ENCODE data around the gene LRRC27. TPM values are rescaled to one million over a fixed set of nuclear protein-coding genes. Genes with fewer than 3 reads are reported as not detected.

The LRRC27 gene
- total RNA-seq, 1 experiment from 2014 or later: 3.8 TPM

DNA sequence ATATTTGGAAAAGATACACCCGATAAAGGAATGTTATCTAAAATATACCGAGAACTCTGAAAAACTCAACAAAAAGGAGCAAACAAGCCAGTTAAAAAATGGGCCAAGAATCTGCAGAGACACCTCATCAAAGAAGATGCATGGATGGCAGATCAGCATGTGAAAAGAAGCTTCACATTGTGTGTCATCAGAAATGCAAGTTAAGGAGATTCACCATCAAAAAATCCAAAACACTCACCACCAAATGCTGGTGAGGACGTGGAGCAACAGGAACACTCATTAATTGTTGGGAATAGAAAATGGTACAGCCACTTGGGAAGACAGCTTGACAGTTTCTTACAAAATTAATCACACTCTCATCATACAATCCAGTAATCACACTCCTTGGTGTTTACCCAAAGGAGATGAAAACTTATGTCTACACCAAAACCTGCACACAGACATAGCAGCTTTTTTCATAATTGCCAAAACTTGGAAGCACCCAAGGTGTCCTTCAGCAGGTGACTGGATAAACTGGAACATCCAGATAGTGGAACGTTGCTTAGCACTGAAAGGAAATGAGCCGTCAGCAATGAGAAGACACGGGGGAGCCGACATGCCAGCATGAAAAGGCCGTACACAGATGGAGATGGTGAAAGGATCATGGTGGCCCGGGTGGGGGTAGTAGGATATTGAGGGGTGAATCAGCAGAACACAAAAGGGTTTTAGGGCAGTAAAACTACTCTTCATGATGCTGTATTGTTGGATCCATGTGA is 37.1 kb downstream of the LRRC27 start:
- H3K36me3 ChIP-seq: no peaks in the 10 kb centered on the region
- H3K9me3 ChIP-seq (replicated peaks): no peaks in the 10 kb centered on the region
- no peaks in the 10 kb centered on the region; the same call in 1 of the 2 replicates for H3K27me3 ChIP-seq (replicated peaks)
- no peak for DNase-seq (ENCODE audit: low read depth in 1 of 2, low spot score in 2 of 2)
- H3K27ac ChIP-seq: no peak overlapping the region
- H3K4me1 ChIP-seq (replicated peaks): no peaks in the 10 kb centered on the region
- H3K4me3 ChIP-seq: no peak overlapping the region

DNA sequence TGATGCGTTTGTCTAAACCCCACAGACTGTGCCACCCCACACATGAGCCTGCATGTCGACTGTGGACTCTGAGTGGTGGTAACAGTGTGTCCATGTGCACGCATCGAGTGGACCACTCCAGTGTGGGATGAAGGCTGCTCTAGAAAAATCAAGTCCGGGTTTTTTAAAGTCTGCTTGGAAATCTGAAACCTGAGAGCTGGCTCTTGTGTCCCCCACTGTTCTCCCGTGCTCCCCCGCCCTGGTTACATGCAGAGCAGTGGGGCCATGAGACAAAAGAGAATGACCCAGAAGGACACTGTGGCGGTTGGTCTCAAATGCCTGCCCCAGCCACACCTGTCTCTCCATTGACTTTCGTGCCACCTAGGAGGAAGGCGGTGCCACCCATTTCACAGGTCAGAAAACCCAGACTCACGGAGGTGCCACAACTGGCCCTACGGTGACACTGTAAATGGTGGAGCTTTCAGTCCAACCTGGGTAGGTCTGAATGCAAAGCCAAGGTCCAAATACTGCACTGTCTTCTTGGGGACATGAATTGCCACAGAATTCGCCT is 37.7 kb downstream of the LRRC27 start:
- Histone ChIP-seq H3K9me3 (replicated peaks) (no peaks in the 10 kb centered on the region), H3K27ac (no peak overlapping the region), H3K27me3 (replicated peaks) (no peaks in the 10 kb centered on the region; the same call in 1 of the 2 replicates), H3K4me1 (replicated peaks) (no peaks in the 10 kb centered on the region), H3K36me3 (no peaks in the 10 kb centered on the region), H3K4me3 (no peak overlapping the region)
- no peak for DNase-seq (ENCODE audit: low read depth in 1 of 2, low spot score in 2 of 2)

DNA sequence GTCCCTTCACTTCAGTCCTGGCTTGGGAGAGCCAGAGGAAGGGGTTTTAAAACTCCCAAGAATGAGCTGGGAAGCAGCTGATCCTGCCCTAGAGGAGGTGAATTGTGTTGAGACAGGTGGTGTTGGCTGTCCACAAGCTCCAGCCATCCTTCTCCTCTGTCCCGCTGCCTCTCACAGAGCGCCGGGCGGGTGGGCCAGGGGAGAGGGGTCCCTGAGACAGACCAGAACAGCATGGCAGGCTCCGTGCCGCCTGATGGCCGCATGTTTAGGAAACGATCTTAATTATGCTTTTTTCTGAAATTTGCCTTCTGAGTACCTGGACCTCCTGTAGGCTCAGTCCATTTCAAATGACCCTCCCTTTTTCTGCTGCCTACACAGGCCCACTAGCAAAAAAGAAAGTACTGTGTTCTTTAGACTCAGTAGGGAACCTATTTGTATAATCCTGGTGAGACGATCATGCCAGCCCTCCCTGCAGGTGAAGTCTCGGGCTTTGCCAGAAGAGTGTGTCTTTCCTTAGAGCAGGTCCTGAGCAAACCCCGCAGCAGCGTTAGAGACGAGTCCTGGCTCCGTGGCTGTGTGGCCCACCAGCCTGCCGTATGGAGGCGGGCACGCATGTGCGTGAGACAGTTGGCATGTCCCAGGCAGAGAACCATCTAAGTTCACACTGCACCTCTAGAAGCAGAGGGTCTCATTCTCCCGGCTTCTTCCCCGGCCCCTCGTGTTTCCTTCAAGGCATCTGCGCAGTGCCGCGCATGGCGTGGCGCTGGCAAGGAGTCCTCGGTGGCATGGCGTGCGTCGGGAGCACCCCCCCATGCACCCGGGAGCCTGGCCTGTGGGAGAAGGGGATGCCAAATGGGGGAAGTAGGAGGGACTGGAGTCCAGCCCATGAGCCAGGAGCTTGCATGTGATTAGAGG is 38.7 kb downstream of the LRRC27 start:
- Histone ChIP-seq H3K27ac (no peak overlapping the region), H3K36me3 (no peaks in the 10 kb centered on the region), H3K4me3 (no peak overlapping the region), H3K9me3 (replicated peaks) (no peaks in the 10 kb centered on the region), H3K27me3 (replicated peaks) (no peaks in the 10 kb centered on the region; the same call in 1 of the 2 replicates), H3K4me1 (replicated peaks) (no peaks in the 10 kb centered on the region)
- DNase-seq (ENCODE audit: low read depth in 1 of 2, low spot score in 2 of 2): no peak

DNA sequence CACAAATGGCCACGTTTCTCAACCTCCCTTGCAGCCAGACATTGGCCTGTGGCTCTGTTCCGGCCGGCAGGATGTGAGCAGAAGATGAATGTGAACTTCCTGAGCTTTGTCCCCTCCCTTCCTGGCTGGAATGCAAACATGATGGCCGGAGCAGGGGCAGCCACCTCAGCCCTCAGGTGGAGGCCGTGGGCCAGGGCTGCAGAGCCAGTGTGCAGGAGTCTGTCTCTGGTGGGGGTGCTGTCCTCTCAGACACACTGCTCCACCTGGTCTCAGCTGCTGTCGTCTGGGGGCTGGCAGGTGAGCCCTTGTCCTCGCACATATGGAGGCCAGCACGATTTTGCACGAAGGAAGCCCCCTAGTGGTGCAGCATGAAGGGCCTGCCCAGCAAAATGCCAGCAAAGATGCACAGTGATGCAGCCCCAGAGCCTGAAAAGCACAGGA is 39.7 kb downstream of the LRRC27 start:
- H3K27ac ChIP-seq: no peak overlapping the region
- peak in 1 of 2 experiments; percentile 26 for DNase-seq (ENCODE audit: low read depth in 1 of 2, low spot score in 2 of 2)
- no peak overlapping the region for H3K4me3 ChIP-seq
- no peaks in the 10 kb centered on the region for H3K36me3 ChIP-seq
- no peaks in the 10 kb centered on the region for H3K9me3 ChIP-seq (replicated peaks)
- H3K27me3 ChIP-seq (replicated peaks): no peaks in the 10 kb centered on the region; the same call in 1 of the 2 replicates
- no peaks in the 10 kb centered on the region for H3K4me1 ChIP-seq (replicated peaks)

DNA sequence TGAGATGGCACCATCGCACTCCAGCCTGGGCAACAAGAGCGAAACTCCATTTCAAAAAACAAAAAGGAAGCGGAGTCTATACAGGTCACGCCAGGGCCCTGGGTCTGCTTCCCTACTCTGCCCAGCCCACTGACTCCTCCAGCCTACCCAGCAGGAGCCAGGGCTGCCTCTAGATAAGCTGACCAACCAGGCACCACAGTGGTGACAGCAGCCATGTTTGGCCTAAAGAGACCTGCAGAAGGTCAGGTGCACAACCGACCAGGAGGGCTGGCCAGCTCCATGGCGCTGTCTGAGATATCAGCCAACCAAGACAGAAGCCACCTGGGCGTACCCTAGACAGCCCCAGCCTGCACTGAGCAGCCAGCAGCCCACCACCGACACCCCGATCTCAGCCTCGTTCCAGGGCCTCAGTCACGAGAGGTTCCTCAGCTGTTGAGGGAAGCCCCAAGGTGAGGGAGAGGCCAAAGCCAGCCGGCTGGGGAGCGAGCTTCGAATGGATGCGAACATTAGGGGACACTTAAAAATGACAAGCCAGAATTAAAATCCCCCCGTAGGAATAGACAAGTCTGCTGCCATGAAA is 40.6 kb downstream of the LRRC27 start:
- Histone ChIP-seq H3K27me3 (replicated peaks) (no peaks in the 10 kb centered on the region; the same call in 1 of the 2 replicates), H3K27ac (no peak overlapping the region), H3K4me3 (no peak overlapping the region)

DNA sequence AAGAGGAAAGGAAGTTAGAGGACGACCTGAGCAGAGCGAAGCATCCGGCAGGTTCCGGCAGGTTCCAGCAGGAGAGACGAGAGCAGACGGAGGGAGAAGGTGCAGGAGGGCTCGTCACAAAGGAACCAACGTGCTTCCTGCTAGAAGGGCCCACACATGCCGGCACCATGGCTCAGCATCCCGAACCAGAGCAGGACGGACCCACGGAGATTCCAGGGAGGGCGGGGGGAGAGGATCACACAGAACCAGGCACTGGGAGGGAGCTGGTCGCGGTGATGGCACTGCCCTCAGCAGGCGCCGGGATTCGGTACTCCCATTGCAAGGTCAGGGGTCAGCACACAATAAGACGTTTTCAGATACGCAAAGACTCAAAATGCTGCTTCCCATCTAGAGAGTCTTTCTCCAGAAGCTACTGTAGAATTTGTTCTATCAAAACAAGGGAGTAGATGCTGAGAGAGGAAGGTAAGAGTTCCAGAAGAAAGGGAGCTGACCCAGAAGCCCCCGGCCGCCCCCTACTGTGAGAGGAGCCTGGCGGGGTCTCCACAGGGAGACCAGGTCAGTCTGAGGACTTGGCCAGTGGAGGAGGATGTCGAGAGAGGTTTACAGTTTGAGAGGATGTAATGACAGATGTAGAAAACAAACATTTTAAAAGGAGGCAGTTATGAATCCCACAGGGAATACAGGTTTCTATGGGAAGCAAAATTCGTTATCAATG is 41.4 kb downstream of the LRRC27 start:
- Histone ChIP-seq H3K27ac (no peak overlapping the region), H3K36me3 (no peaks in the 10 kb centered on the region), H3K4me3 (no peak overlapping the region), H3K4me1 (replicated peaks) (no peaks in the 10 kb centered on the region), H3K27me3 (replicated peaks) (no peaks in the 10 kb centered on the region), H3K9me3 (replicated peaks) (no peaks in the 10 kb centered on the region)
- no peak for DNase-seq (ENCODE audit: low read depth in 1 of 2, low spot score in 2 of 2)

More for the DNA sequence above, 40.6 kb downstream of the LRRC27 start:
- Histone ChIP-seq H3K9me3 (replicated peaks) (no peaks in the 10 kb centered on the region), H3K36me3 (no peaks in the 10 kb centered on the region), H3K4me1 (replicated peaks) (no peaks in the 10 kb centered on the region)
- DNase-seq (ENCODE audit: low read depth in 1 of 2, low spot score in 2 of 2): no peak

DNA sequence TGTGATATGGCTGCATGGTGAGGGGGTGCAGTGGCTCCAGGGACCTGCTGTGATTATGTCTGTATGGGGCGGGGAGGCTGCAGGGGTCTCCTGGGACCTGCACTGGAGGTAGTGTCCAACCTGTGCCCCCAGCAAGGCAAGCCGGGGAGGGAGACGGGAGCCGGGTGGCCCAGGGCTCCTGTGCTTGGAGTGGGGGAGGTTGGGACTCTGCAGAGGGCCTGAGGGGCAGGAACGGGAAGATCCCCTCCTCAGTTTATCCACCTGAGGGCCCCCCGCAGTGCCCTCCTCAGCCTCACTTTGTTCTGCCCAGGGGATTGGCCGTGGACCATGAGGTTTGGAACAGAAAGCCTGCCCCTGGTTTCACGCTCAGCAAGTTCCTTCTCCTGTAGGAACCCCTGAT is 42.2 kb downstream of the LRRC27 start:
- no peaks in the 10 kb centered on the region for H3K36me3 ChIP-seq
- H3K27ac ChIP-seq: no peak overlapping the region
- H3K4me1 ChIP-seq (replicated peaks): no peaks in the 10 kb centered on the region
- DNase-seq (ENCODE audit: low read depth in 1 of 2, low spot score in 2 of 2): no peak
- H3K27me3 ChIP-seq (replicated peaks): no peaks in the 10 kb centered on the region
- H3K4me3 ChIP-seq: no peak overlapping the region
- H3K9me3 ChIP-seq (replicated peaks): no peaks in the 10 kb centered on the region

DNA sequence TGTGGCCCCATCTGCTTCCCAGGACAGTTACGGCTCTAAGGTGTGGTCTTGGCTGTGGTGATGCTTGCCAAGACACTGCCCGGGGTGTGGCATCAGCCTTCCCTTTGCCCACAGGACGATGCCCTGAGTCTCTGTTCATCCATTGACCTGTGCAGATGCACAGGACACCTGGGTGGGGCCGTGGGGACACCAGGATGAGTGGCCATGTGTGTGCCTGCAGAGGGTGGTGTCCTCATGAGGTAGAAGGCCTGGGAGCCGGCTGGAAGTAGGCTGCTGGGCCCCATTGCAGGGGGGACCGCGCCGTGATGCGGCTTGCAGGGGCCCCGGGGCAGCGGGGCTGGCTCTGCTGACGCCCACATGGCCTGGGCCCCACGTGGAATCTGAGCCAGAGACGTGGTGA is 42.6 kb downstream of the LRRC27 start:
- H3K36me3 ChIP-seq: no peaks in the 10 kb centered on the region
- no peaks in the 10 kb centered on the region for H3K27me3 ChIP-seq (replicated peaks)
- H3K4me3 ChIP-seq: no peak overlapping the region
- H3K4me1 ChIP-seq (replicated peaks): no peaks in the 10 kb centered on the region
- no peak overlapping the region for H3K27ac ChIP-seq
- DNase-seq (ENCODE audit: low read depth in 1 of 2, low spot score in 2 of 2): no peak
- H3K9me3 ChIP-seq (replicated peaks): no peaks in the 10 kb centered on the region

DNA sequence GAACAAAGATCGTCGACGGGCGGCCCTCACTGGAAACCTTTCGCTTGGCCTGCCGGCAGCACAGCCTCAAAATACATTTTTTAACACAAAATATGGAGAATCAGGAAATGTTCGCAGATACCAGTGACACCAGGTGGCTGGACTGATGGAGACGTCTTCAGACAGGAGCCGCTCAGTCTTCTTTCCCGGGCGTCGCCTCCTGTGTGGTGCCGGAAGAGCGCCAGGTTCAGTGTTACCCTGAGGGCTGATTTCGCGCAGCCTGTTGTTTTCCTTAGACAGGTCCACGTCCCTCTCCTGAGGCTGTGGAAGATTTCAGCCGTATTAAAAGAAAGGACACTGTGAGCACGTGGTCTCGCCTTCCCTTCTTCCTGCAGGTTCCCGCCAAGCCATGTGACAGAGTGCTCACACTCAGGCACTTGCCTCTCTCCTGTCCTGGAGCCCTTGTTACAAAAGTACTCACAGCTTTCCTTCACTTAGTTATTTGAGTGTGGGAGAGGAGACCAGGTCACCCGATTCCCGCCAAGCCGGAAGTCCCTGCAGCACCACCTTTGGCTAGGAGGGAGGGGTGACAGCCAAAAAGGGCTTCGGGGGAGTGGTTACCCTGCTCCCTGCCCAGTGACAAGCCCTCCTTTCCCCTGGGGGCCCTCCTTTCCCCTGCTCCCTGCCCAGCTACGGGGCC is 43.3 kb downstream of the LRRC27 start:
- H3K9me3 ChIP-seq (replicated peaks): no peaks in the 10 kb centered on the region
- H3K4me1 ChIP-seq (replicated peaks): no peaks in the 10 kb centered on the region
- DNase-seq (ENCODE audit: low read depth in 1 of 2, low spot score in 2 of 2): no peak
- no peak overlapping the region for H3K4me3 ChIP-seq
- H3K27ac ChIP-seq: no peak overlapping the region
- no peaks in the 10 kb centered on the region for H3K27me3 ChIP-seq (replicated peaks)
- H3K36me3 ChIP-seq: no peaks in the 10 kb centered on the region

DNA sequence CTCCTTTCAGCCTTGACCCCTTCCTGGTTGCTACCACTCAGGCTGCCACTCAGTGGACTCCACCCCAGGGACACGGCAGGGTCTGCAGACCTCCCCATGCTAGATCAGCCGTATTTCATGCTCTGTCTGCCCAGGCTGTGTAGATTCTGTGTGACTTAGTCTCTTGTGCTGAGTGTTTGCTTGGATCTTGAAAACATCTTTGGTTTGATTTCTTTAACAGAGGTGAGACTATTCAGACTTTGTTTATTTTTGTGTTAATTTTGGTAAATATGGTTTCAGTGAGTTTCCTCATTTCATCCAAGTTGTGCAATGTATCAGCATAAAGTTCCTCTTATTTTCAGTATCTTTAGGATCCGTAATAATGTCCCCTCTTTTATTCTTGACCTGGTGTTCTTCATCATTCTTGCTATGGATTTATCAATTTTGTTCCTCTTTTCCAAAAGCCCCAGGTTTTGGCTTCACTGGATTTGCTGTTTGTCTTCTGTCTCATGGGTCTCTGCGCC is 43.9 kb downstream of the LRRC27 start:
- Histone ChIP-seq H3K4me3 (no peak overlapping the region), H3K36me3 (no peaks in the 10 kb centered on the region), H3K27ac (no peak overlapping the region), H3K4me1 (replicated peaks) (no peaks in the 10 kb centered on the region), H3K27me3 (replicated peaks) (0 out of 2 replicates have a peak, but pooled peaks cover 3% of the 10 kb centered on the region), H3K9me3 (replicated peaks) (no peaks in the 10 kb centered on the region)
- DNase-seq (ENCODE audit: low read depth in 1 of 2, low spot score in 2 of 2): no peak

DNA sequence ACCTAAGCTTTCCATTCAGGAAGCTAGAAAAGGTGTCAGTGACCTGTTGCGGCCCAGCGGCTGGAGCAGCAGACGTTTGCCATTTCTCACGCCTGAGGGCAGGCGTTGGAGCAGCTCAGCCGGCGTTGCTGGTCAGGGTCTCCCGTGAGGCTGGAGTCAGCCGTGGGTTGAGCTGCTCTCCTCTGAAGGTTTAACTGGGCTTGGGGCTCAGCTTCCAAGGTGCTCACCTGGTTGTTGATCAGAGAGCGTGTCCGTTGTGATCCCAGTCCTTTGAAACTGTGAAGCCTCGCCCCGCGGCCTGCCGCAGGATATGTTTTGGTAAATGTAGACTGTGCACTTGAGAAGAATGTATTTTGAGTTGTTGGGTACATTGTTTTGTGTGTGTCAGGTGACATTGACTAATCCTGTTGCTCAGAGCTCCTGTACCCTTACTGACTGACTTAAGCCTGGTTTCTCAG is 44.4 kb downstream of the LRRC27 start:
- no peak overlapping the region for H3K27ac ChIP-seq
- no peaks in the 10 kb centered on the region for H3K4me1 ChIP-seq (replicated peaks)
- H3K4me3 ChIP-seq: no peak overlapping the region
- H3K36me3 ChIP-seq: no peaks in the 10 kb centered on the region
- H3K9me3 ChIP-seq (replicated peaks): no peaks in the 10 kb centered on the region
- DNase-seq (ENCODE audit: low read depth in 1 of 2, low spot score in 2 of 2): no peak
- H3K27me3 ChIP-seq (replicated peaks): 0 out of 2 replicates have a peak, but pooled peaks cover 3% of the 10 kb centered on the region

DNA sequence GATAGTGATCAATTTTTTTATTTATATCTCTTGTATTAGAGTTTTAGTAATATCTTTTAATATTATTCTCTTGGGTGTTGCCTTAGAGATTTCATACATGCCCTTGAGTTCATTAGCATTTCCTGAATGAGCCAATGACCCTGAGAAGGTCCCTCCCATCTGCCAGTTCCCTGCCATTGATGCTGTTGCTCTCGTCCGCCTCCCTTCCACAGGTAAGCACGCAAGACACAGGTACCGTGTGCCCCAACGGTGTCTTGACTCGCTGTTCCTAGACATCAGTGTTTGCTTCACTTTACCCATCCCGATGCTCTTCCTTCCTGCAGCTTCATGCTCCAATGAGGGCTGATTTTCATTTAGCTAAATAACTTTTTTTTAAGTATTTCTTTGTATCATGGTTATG is 45.3 kb downstream of the LRRC27 start:
- Histone ChIP-seq H3K9me3 (replicated peaks) (no peaks in the 10 kb centered on the region), H3K36me3 (no peaks in the 10 kb centered on the region), H3K27ac (no peak overlapping the region), H3K27me3 (replicated peaks) (0 out of 2 replicates have a peak, but pooled peaks cover 3% of the 10 kb centered on the region), H3K4me3 (no peak overlapping the region), H3K4me1 (replicated peaks) (no peaks in the 10 kb centered on the region)
- no peak for DNase-seq (ENCODE audit: low read depth in 1 of 2, low spot score in 2 of 2)

All from SJSA1 (cell line).